Transverse colon (tissue), 4 donors: ENCODE data around the gene KCTD17.

Experiments
- EP300 ChIP-seq: sonication (generic); formaldehyde crosslinking; IDR thresholded peaks from one replicate; pipeline ENCODE4 v1.6.1; 2017; ENCODE audit warnings: antibody characterized with exemption, low read depth
- POLR2A ChIP-seq: fragments of 450-650 bp; IDR thresholded peaks from one replicate; pipeline ENCODE4 v1.6.1; 2016; ENCODE audit warnings: antibody characterized with exemption, mild to moderate bottlenecking, moderate library complexity
- POLR2AphosphoS5 ChIP-seq, 3 donors: sonication (generic); formaldehyde crosslinking; IDR thresholded peaks; one replicate each; pipeline ENCODE4 v1.6.1; 2016; ENCODE audit warnings: antibody characterized with exemption in 3 of 3
- TF ChIP-seq, protein P1 (sequence below), 5 experiments: fragments of 200-600 bp in 3 of 5; fragments of 450-650 bp in 2 of 5; sonication (generic) in 3 of 5; IDR thresholded peaks; 1 replicate in 2 of 5; 2 replicates in 3 of 5; pipeline ENCODE4 v1.5.1; 2016 to 2017; ENCODE audit warnings: antibody characterized with exemption in 5 of 5, inconsistent platforms in 3 of 5, mild to moderate bottlenecking in 2 of 5, moderate library complexity in 1 of 5

- TF ChIP-seq, protein P1, sequence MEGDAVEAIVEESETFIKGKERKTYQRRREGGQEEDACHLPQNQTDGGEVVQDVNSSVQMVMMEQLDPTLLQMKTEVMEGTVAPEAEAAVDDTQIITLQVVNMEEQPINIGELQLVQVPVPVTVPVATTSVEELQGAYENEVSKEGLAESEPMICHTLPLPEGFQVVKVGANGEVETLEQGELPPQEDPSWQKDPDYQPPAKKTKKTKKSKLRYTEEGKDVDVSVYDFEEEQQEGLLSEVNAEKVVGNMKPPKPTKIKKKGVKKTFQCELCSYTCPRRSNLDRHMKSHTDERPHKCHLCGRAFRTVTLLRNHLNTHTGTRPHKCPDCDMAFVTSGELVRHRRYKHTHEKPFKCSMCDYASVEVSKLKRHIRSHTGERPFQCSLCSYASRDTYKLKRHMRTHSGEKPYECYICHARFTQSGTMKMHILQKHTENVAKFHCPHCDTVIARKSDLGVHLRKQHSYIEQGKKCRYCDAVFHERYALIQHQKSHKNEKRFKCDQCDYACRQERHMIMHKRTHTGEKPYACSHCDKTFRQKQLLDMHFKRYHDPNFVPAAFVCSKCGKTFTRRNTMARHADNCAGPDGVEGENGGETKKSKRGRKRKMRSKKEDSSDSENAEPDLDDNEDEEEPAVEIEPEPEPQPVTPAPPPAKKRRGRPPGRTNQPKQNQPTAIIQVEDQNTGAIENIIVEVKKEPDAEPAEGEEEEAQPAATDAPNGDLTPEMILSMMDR (IDR thresholded peaks at IDR 0.05): no peak
- TF ChIP-seq POLR2A: no peak
- no peak for TF ChIP-seq EP300
- TF ChIP-seq POLR2AphosphoS5 (IDR thresholded peaks at IDR 0.05): no peak
Measured at GRCh38 chr22:37070744-37071143, 19.2 kb downstream of the KCTD17 start.
